Hepatocyte (in vitro differentiated cells): ENCODE data around the gene RAPGEFL1.

Experiments
- CTCF ChIP-seq: fragments of 200-600 bp; sonication (generic); IDR thresholded peaks from 2 replicates; pipeline ENCODE4 v1.5.1; 2016; ENCODE audit warnings: antibody characterized with exemption, mild to moderate bottlenecking; ENCODE audit not compliant: poor library complexity
- EZH2 ChIP-seq: fragments of 200-600 bp; sonication (generic); IDR thresholded peaks from 2 replicates; pipeline ENCODE4 v1.6.1; 2016; ENCODE audit warnings: antibody characterized with exemption, mild to moderate bottlenecking, borderline replicate concordance

- TF ChIP-seq CTCF (no peak), EZH2 (no peak)
Observed at GRCh38 chr17:40219594-40220338, 42.5 kb downstream of the RAPGEFL1 start.
